Activated CD8-positive, alpha-beta memory T cell treated with anti-CD3 and anti-CD28 coated beads for 4 hours (primary cell): ENCODE data around the gene MKLN1.
"Not testable (repeated sequence)": the region's sequence is repeated elsewhere in the genome, so short reads cannot be mapped to it uniquely, and the experiment has no call there.

ENCODE experiments used
- DNase-seq, 2 donors: peaks; one replicate each; pipeline ENCODE4 v3.0.0-alpha.2; 2020; ENCODE audit warnings: low read depth in 2 of 2

MKLN1 gene

DNA sequence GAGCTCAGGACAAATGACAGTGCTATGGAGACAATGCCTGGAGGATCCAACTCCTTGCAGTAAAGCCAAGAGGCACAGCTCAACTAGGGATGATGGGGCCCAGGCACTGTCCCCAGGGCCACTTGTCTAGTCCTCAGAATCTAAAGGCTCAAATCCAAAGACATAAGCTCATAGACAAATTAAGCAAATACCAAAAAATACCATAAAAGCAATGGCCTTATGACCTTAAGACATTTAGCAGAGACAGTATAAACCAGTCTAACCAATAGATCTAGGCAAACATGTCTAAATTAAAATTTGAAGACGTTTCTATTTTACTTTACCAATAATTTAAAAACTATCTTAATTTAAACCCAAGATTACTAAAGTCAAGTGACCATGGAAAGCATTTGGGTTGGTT lies 14.8 kb upstream of the MKLN1 start:
- DNase-seq: no peak

- no peak for DNase-seq
These were observed 7.1 kb upstream of the MKLN1 start for GRCh38 chr7:131320603-131321002.

GRCh38 chr7:131321656-131322055 lies 6.0 kb upstream of the MKLN1 start:
- no peak for DNase-seq

DNA sequence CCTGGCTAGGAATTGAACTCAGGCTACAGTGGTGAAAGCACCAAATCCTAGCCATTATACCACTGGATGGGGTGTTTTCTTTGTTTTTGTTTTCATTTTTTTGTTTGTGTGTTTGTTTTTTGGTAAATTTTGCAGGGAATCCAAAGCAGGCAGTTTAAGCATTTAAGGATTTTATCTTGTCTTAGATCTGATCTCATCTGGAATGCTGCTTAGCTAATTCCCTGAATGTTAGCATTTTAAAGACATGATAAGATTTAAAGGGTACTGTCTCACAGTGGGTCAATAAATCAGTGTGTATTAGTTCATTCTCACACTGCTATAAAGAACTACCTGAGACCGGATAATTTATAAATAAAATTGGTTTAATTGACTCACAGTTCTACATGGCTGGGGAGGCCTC lies 5.6 kb upstream of the MKLN1 start:
- DNase-seq: no peak

DNA sequence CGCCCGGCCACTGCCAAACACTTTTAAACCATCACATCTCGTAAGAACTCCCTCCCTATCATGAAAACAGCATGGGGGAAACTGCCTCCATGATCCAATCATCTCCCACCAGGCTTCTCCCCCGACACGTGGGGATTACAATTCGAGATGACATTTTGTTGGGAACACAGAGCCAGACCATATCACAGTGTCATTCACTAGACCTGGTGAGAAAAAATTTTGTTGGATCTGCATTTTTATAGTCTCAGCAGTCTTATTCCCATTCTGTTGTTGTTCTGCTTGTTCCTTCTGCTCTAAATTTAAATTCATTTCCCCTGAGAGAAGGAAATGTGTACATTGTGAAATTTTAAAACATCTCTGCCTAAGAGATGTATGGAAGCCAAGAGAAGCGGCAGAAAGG lies 4.8 kb upstream of the MKLN1 start:
- DNase-seq: no peak

GRCh38 chr7:131325179-131325840 lies 2.4 kb upstream of the MKLN1 start:
- no peak for DNase-seq

DNA sequence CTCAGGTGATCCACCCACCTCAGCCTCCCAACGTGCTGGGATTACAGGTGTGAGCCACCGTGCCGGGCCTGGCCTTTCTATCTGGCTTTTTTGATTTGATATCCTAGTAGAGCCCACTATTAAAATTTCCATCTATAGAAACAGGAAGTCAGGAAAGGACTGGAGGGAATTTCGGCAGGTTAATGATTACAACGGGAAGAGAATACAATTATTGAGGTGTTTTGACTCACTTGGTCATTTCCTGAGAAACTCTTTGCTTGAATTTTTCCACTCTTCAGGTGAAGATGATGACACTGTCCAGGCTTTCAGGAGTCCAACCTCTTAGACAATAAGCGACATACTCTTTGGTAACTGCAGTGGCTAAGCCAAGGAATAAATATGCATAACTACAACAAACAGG lies 1.1 kb upstream of the MKLN1 start:
- DNase-seq: no peak

DNA sequence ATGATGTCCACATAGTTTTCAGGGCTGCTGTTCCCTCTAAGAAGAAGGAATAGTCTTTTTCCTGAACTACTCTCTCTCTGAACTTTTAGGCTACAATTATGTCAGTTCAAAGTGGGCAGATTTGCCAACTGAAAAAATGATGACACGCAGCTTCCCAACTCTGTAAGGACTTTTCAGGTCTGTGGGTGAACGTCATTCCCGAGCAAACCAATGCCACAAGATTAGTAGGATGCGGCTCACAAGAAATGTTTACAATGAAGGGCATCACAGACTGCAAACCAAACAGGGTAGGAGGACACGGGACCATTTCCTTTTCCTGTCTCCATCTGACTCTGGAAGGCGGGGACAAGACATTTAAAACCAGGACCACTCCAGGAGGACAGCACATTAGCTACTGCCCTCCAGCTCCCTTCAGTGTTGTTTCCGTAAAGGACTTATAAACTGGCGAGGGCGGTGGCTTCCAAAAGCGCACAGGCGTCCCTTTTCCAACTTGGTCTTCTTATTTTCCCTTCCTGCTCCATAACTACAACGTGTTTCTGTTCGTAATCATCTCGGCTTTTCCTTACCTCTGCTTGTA lies 539 bp upstream of the MKLN1 start:
- no peak for DNase-seq

DNA sequence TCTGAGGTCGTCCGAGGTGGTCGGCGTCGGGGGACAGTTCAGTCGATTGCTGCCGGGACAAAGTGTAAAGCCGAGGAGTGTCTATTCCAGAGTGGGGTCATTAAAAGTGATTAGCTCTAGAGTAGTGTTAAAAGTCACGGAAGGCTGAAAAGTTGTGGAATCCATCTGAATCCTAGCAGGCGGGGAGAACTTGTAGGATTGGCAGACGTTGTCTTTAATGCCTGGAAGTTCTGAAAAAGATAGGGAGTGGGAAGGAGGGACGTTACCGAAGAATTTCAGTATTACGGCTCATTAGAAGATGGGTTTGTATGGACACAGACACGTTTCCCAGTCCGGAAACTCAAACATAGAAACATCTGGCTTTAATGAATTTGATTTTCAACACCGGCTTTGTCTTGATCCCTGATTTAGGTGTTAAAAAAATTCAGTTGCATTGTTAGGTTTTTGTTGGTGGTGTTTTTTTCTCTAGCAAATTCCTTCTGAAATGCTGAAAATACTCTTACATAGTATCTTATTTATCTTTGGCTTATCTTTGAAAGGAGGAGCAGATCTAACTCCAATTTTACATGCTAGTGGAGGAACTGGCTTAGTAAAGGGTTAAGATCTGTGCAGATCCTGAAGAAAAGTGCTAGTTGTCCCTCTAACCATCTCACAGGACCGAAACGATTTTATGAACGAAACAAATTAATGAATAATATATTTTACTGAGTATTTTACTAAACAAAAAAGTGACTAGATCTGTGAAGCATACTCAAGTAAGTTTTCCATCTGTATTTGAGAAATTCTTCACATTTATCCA lies 900 bp downstream of the MKLN1 start:
- no peak for DNase-seq

GRCh38 chr7:131329176-131329570 lies 1.5 kb downstream of the MKLN1 start:
- no peak for DNase-seq

GRCh38 chr7:131330299-131330698 lies 2.6 kb downstream of the MKLN1 start:
- no peak for DNase-seq

DNA sequence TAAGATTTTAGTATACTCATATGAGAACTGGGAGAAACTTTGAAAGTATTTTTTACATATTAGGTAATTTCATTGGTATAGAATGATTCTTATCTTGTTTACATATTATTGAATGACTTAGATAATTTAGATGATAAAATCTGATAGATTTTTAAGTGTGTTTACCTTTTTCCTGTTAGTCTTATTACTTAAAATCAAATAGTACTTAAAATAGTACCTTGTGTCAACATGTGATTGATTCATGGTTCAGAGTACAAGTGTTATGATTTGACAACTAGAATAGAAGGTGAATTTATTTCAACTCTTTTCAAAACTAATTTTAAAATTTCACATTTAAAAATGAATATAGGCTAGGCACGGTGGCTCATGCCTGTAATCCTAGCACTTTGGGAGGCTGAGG lies 4.1 kb downstream of the MKLN1 start:
- no peak for DNase-seq

GRCh38 chr7:131332729-131333128 lies 5.1 kb downstream of the MKLN1 start:
- not testable (repeated sequence) for DNase-seq

- DNase-seq: no peak
These were observed 8.1 kb downstream of the MKLN1 start for GRCh38 chr7:131335639-131336381.

GRCh38 chr7:131336956-131337355 lies 9.3 kb downstream of the MKLN1 start:
- DNase-seq: no peak

DNA sequence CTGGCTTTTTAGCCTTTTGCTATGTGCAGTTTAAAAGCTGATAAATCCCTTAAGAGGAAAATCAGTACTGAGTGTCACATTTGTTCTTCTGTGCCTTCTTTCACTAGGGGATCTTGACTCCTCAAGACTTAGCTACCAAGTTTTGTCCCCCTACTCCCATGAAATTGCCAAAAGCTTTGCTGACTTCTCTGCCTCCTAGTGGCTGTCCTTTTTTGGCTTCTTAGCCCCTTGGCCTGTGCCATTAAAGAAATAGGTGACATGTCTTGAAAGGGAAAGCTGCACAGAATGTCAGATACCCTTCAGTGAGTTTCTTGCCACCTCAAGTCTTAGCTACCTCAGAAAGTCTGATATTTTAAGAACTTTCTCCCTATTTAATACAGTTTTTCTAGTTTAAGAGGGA lies 10.5 kb downstream of the MKLN1 start:
- no peak for DNase-seq

- DNase-seq: no peak
These were observed 11.2 kb downstream of the MKLN1 start for GRCh38 chr7:131338691-131339390.

DNA sequence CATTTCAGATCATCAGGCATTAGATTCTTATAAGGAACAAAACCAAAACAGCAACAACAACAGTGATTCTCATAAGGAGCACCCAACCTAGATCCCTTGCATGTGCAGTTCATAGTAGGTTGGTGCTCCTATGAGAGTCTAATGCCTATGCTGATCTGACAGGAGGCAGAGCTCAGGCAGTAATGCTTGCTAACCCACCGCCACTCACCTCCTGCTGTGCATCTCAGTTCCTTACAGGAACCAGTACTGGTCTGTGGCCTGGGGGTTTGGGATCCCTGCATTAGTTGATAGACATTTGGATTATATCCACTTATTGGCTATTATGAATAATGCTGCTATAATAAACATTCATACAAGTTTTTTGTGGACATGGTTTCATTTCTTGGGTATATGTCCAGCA lies 14.0 kb downstream of the MKLN1 start:
- DNase-seq: no peak

DNA sequence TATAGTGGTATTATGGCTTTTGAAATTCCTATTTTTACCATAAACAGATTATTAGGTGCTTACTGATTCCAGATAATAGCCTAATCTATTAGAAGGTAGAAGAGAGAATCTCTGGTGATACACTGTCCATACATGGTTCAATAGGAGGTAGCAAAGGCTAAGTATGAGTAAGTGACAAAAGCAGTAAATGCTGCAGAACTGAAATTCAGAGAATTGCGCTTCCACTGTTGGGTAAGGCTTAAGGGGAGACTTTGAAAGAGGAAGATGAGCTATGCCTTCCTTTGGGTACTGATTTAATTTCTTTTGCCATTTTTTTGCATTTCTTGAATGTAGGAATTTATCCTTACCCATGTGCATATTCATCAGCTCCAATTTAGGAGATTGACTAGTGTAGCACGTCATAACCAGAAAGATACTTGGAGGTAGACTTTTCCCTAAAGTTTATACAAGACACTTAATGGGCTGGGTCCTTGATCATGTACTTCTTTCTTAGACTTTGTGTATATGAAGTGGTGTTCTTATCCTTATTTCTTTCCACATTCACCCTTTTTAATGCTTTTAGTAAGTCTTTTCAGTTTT lies 15.3 kb downstream of the MKLN1 start:
- no peak for DNase-seq

DNA sequence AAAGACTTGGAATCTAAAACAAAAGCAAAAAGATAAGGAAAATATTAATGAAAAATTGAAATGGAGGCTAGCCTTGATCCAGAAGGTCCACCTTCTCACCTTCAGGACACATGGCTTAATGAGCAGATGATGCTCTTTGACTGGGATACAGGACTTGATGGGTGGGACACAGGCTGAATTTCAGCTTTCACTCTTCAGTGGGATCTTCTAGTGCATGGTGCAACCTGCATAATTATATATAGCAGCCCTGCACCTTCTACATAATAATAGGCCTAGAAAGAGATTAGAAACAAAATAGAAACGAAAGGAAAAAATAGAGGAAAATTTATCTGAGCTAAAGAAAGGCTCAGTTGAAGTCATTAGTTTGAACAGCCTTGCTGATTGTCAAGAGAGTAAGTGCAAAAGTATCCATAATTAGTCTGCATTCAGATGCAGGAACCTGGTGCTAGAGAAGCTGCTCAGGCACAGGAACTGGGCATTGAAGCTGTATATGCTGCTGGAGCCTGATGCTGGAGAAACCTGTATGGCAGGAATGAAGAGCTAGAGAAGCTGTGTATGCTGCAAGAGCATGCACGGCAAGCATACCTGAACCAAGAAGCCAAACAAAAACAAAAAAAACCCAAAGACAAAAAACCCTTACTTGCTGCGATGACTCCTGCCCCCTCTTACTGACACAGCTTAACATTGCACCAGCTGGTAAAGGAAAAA lies 19.4 kb downstream of the MKLN1 start:
- no peak for DNase-seq

- no peak for DNase-seq
These were observed 24.4 kb downstream of the MKLN1 start for GRCh38 chr7:131352032-131352431.
